ENCODE results near the gene EEF1AKMT4. TPM values are rescaled to one million over a fixed set of nuclear protein-coding genes. Genes with fewer than 3 reads are reported as not detected.

EEF1AKMT4 gene
- total RNA-seq, 1 donor = 5.6 TPM

DNA sequence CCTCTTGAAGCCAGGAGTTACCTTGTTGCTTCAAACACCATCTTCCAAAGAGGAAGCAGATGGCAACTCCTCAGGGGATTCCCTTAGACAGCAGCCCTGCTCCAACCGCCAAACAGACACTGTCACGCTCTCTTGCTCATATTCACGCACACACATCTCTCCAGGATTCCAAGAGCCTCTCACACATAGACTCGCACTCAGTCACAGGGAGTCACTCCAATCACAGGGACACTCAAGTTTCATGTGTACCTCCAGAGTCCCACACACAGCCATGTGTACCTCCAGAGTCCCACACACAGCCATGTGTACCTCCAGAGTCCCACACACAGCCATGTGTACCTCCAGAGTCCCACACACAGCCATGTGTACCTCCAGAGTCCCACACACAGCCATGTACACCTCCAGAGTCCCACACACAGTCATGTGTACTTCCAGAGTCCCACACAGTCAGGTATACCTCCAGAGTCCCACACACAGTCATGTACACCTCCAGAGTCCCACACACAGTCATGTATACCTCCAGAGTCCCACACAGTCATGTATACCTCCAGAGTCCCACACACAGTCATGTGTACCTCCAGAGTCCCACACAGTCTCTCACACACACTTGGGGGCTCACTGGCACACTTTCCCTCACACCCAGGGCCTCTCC is 14.0 kb upstream of the EEF1AKMT4 start:
- no peak for DNase-seq (ENCODE audit: low read depth)
- TF ChIP-seq, protein P1, sequence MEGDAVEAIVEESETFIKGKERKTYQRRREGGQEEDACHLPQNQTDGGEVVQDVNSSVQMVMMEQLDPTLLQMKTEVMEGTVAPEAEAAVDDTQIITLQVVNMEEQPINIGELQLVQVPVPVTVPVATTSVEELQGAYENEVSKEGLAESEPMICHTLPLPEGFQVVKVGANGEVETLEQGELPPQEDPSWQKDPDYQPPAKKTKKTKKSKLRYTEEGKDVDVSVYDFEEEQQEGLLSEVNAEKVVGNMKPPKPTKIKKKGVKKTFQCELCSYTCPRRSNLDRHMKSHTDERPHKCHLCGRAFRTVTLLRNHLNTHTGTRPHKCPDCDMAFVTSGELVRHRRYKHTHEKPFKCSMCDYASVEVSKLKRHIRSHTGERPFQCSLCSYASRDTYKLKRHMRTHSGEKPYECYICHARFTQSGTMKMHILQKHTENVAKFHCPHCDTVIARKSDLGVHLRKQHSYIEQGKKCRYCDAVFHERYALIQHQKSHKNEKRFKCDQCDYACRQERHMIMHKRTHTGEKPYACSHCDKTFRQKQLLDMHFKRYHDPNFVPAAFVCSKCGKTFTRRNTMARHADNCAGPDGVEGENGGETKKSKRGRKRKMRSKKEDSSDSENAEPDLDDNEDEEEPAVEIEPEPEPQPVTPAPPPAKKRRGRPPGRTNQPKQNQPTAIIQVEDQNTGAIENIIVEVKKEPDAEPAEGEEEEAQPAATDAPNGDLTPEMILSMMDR (IDR thresholded peaks at IDR 0.05; ENCODE audit: insufficient read depth, low read depth, low read length) = no peak
- H3K4me3 ChIP-seq (ENCODE audit: low read depth, low read length) = no peak overlapping the region

GRCh38 chr3:184236033-184236410 is 13.4 kb upstream of the EEF1AKMT4 start:
- TF ChIP-seq, protein P1 (IDR thresholded peaks at IDR 0.05; ENCODE audit: insufficient read depth, low read depth, low read length) = no peak
- no peak overlapping the region for H3K4me3 ChIP-seq (ENCODE audit: low read depth, low read length)
- DNase-seq (ENCODE audit: low read depth) = no peak

DNA sequence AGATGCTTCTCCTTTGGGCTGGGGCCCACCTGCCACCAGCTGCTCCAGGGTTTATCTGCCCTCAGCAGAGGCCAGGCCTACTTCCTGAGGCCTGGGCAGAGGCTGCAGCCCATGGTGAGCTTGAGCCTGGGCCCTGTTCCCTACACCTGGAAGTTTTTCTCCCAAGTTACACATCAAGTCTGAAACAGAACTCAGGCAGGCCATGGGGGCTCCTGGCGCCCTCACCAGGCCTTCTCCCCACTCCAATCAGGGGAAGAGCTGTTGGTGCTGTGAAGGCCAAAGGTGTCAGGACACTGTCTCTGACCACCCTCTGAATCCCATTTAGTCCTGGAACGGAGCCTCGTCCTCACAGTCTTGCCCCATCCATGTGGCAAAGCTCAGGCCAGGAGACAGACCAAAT is 12.8 kb upstream of the EEF1AKMT4 start:
- no peak overlapping the region for H3K4me3 ChIP-seq (ENCODE audit: low read depth, low read length)
- TF ChIP-seq, protein P1 (IDR thresholded peaks at IDR 0.05; ENCODE audit: insufficient read depth, low read depth, low read length) = no peak
- DNase-seq (ENCODE audit: low read depth) = no peak

DNA sequence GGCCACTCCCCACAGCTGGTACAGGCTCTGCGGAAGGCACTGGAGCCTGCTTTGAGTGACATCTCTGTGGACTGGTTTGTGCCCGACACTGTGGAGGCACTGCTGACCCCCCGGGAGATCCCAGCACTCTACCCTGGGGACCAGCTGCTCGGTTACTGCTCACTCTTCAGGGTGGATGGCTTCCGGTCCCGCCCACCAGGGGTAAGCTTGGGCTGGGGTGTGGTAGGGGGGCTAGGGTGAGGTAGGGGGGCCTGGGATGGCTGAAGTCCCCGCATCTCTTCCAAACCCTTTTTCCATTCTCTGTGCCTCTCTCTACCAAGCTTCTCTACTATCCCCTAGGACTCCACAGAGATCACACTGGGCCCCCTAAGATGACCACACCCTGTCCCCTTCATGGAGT is 12.3 kb upstream of the EEF1AKMT4 start:
- TF ChIP-seq, protein P1 (IDR thresholded peaks at IDR 0.05; ENCODE audit: insufficient read depth, low read depth, low read length) = no peak
- no peak overlapping the region for H3K4me3 ChIP-seq (ENCODE audit: low read depth, low read length)
- DNase-seq (ENCODE audit: low read depth) = no peak

GRCh38 chr3:184237807-184238206 is 11.7 kb upstream of the EEF1AKMT4 start:
- DNase-seq (ENCODE audit: low read depth) = no peak
- TF ChIP-seq, protein P1 (IDR thresholded peaks at IDR 0.05; ENCODE audit: insufficient read depth, low read depth, low read length) = no peak
- no peak overlapping the region for H3K4me3 ChIP-seq (ENCODE audit: low read depth, low read length)

GRCh38 chr3:184238246-184238818 is 11.1 kb upstream of the EEF1AKMT4 start:
- DNase-seq (ENCODE audit: low read depth) = no peak
- H3K4me3 ChIP-seq (ENCODE audit: low read depth, low read length) = no peak overlapping the region
- TF ChIP-seq, protein P1 (IDR thresholded peaks at IDR 0.05; ENCODE audit: insufficient read depth, low read depth, low read length) = no peak

- TF ChIP-seq, protein P1 (IDR thresholded peaks at IDR 0.05; ENCODE audit: insufficient read depth, low read depth, low read length) = no peak
- DNase-seq (ENCODE audit: low read depth) = no peak
- H3K4me3 ChIP-seq (ENCODE audit: low read depth, low read length) = no peak overlapping the region
Measured at GRCh38 chr3:184239221-184239620, 10.3 kb upstream of the EEF1AKMT4 start.
